Kidney epithelial cell (primary cell): ENCODE measurements around the gene HIRA. TPM values are rescaled to one million over a fixed set of nuclear protein-coding genes. Genes with fewer than 3 reads are reported as not detected.

Source experiments
- DNase-seq: peaks from one replicate; pipeline ENCODE4 v3.0.0-alpha.2; 2010; ENCODE audit warnings: low read depth
- H3K27me3 ChIP-seq: 2 replicates; pipeline ENCODE4 v1.6.0; 2011; ENCODE audit warnings: low read length; ENCODE audit not compliant: control insufficient read depth, insufficient read depth
- H3K36me3 ChIP-seq: 2 replicates; pipeline ENCODE4 v1.5.1; 2011; ENCODE audit warnings: low read length; ENCODE audit not compliant: control insufficient read depth, insufficient read depth
- H3K4me3 ChIP-seq: 2 replicates; pipeline ENCODE4 v1.5.1; 2011; ENCODE audit warnings: low read depth, mild to moderate bottlenecking, control low read depth, low read length
- total RNA-seq: library from RNA; depleted of rRNA; stranded (reverse); fragments of >200 nt; gene quantifications from 2 replicates; pipeline ENCODE4 v1.2.3, GENCODE V29; 2015
- TF ChIP-seq, protein P1 (sequence below): IDR thresholded peaks from 2 replicates; pipeline ENCODE4 v1.5.1; 2011; ENCODE audit warnings: mild to moderate bottlenecking, moderate library complexity, low read length, control low read depth, inconsistent platforms; ENCODE audit not compliant: insufficient read depth, poor library complexity, severe bottlenecking

HIRA gene
- total RNA-seq, 1 donor from 2014 or later: 31.8 TPM

DNA sequence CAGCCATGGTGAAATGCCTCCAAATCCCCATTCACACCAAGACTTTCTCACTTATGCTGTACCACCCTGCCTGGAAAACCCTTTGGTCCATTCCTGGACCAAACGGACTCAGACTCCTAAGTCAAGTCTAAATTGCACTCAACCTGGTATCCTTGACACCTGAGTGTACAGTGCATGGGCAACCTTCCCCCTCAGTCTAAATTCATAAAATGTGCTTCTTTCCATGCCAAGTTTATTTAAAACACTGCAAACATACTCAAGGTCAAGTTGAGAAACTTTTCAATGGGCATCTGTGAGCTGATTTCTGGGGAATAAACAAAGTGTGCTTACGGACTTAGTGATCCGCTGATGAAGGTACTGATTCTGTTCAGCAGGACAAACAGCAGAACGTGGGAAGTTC, 26.4 kb downstream of the HIRA start:
- no peak for DNase-seq
- H3K4me3 ChIP-seq: no peak overlapping the region

DNA sequence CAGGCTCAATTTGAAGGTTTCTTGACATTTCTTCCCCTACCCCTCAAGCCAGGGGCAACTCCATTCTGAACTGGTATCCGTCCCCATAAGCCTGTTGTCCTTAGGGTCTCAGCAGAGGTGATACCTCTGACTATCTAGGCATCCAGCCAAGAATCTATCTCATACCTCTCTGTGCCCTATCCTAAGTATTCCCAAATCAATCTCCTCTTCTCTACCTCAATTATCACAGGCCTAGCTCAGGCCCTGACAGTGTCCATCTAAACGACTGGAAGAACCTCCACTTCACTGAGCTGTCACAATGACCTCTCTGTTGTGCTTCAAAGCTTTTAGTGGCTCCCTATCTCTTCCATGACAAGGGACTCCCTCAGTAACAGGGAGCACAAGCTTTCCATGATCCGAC, 26.9 kb downstream of the HIRA start:
- DNase-seq: no peak
- TF ChIP-seq, protein P1, sequence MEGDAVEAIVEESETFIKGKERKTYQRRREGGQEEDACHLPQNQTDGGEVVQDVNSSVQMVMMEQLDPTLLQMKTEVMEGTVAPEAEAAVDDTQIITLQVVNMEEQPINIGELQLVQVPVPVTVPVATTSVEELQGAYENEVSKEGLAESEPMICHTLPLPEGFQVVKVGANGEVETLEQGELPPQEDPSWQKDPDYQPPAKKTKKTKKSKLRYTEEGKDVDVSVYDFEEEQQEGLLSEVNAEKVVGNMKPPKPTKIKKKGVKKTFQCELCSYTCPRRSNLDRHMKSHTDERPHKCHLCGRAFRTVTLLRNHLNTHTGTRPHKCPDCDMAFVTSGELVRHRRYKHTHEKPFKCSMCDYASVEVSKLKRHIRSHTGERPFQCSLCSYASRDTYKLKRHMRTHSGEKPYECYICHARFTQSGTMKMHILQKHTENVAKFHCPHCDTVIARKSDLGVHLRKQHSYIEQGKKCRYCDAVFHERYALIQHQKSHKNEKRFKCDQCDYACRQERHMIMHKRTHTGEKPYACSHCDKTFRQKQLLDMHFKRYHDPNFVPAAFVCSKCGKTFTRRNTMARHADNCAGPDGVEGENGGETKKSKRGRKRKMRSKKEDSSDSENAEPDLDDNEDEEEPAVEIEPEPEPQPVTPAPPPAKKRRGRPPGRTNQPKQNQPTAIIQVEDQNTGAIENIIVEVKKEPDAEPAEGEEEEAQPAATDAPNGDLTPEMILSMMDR: no peak
- H3K36me3 ChIP-seq: peaks cover 3% of the 10 kb centered on the region
- no peak overlapping the region for H3K4me3 ChIP-seq
- H3K27me3 ChIP-seq: no peaks in the 10 kb centered on the region

More for the DNA sequence above, 26.4 kb downstream of the HIRA start:
- TF ChIP-seq, protein P1: no peak
- H3K27me3 ChIP-seq: no peaks in the 10 kb centered on the region
- H3K36me3 ChIP-seq: peaks cover 3% of the 10 kb centered on the region

DNA sequence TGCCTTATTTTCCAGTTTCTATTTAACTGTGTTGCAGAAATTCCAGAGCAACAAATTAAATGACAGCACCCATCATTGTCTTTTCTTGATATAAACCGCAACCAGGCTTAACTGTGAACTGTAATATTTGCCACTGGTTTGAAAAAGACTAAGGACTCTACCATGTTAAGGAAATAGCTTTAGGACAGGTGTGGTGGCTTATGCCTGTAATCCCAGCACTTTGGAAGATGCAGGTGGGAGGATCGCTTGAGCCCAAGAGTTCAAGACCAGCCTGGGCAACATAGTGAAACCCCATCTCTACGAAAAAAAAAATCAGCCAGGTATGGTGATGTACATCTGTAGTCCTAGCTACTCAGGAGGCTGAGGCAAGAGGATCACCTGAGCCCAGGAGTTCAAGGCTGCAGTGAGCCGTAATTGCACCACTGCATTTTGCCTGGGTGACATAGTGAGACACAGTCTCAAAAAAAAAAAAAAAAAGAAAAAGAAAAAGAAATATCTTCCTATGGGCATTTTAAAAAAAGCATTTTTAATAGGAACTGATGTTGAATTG, 28.8 kb downstream of the HIRA start:
- Histone ChIP-seq H3K4me3 (no peak overlapping the region), H3K27me3 (no peaks in the 10 kb centered on the region), H3K36me3 (peaks cover 2% of the 10 kb centered on the region)
- no peak for DNase-seq
- TF ChIP-seq, protein P1: no peak

DNA sequence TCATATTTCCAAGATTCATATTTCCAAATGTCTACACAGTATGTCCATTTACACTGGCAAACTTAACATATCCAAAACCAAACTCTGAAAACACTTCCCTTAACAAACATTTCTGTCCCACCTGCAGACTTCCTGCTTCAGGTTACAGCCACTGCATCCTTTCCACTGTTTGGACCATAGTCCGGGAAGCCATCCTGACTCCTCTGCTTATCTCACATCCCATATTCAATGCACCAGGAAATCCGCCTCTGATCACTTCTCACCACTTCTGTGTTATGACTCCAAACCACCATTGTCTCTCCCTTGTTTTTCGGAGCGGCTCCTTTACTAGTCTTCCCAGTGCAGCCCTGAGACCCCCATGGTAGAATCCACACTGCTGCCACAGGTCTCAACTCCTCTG, 30.1 kb downstream of the HIRA start:
- Histone ChIP-seq H3K36me3 (peaks cover 2% of the 10 kb centered on the region), H3K4me3 (no peak overlapping the region), H3K27me3 (no peaks in the 10 kb centered on the region)
- no peak for DNase-seq
- TF ChIP-seq, protein P1: no peak

DNA sequence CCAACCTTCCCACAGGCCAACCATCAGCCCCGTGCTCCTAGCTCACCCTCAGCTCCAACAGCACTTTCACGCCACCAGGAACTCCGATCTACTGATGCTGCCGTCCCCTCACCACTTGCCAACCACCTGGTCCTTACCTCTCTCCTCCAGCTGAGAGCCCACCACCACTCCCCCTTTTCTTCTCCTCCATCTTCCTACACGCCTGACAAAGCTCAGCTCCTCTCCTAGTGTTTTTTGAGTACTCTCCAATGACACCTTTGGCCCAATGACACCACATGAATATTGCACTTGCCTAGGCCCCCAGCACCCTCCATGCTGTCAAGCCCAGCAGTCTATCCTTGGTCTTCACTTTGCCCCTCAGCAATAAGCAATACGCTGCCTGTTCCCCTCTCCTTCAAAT, 30.7 kb downstream of the HIRA start:
- peaks cover 2% of the 10 kb centered on the region for H3K36me3 ChIP-seq
- no peak for DNase-seq

More for the DNA sequence above, 30.7 kb downstream of the HIRA start:
- Histone ChIP-seq H3K4me3 (no peak overlapping the region), H3K27me3 (no peaks in the 10 kb centered on the region)
- TF ChIP-seq, protein P1: no peak
